Dedifferentiated amniotic fluid mesenchymal stem cell (primary cell): ENCODE measurements around the gene COL5A1.
"Not testable (repeated sequence)": the region's sequence is repeated elsewhere in the genome, so short reads cannot be mapped to it uniquely, and the experiment has no call there.

ENCODE experiments used
- DNase-seq: peaks from one replicate; pipeline ENCODE4 v3.0.0-alpha.2; 2016; ENCODE audit errors: extremely low spot score

COL5A1 gene

DNA sequence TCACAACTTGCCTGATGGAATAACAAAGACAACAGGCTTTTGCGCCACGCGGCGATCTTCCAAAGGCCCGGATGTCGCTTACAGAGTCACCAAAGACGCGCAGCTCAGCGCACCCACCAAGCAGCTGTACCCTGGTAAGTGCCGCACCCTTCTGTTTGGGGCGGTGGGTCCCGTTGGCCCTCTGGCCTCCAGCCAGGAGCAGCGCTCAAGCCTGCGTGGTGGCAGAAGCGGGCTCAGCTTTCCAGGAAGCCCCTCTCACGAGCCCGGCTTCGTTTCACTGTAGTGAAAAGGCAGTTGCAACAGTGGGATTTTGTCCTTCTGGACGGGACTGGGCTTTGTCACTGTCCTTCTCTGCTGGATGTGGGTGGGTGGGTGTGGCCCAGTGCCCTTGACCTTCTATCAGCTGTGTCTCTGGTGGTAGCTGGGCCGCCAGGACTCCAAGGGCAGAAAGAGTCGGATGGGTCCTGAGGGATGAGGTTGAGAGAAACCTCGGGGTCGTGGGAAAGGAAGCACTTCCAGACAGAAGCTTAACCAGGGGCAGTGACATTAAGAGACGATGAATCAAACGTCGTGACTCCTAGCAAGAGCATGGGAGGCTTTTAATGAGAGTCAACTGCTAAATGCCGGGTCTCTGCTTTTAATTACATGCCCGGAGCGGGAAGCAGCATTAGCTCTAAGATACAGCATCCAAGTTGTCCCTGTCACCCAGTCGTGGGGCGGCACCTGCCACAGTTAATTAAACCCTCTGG is 49.5 kb downstream of the COL5A1 start:
- no peak for DNase-seq

GRCh38 chr9:134691695-134692572 is 50.3 kb downstream of the COL5A1 start:
- DNase-seq: no peak

GRCh38 chr9:134692573-134692860 is 50.9 kb downstream of the COL5A1 start:
- DNase-seq: no peak

- DNase-seq: no peak
Observed at GRCh38 chr9:134693011-134693410, 51.4 kb downstream of the COL5A1 start.

DNA sequence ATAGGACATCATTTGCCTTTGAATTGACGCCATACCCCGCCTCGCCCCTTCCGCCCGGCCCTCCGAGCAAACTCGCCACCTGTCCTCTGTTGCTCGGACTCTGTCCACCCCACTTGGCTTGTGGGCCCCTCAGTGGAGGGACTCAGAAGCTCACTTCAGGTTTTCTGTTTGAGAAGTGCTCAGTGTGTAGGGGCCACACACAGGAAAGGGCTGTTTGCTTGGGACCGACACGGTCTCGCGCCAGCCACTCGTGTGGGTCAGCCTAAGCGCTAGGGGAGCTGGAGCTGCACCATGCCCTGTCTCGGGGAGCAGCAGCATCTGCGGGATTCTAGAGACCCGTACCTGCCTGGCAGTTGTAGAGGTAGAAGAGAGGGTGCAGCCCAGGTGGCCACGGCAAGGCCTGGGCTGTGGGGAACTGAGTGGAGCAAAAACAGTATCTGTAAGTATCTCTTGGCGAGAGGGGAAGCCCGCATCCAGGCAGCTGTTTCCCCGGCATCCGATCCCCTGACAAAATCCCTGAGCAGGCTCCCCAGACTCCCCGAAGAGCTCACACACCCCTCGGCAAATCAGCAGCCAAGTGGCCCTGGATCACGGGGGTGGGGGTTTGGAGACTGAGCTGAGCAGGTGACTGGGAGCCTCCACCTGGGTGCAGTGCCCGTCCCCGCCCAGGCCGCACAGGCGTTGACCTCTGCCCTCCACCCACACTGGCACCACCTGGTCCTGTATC is 52.2 kb downstream of the COL5A1 start:
- DNase-seq: no peak

GRCh38 chr9:134694368-134694665 is 52.7 kb downstream of the COL5A1 start:
- DNase-seq: no peak

DNA sequence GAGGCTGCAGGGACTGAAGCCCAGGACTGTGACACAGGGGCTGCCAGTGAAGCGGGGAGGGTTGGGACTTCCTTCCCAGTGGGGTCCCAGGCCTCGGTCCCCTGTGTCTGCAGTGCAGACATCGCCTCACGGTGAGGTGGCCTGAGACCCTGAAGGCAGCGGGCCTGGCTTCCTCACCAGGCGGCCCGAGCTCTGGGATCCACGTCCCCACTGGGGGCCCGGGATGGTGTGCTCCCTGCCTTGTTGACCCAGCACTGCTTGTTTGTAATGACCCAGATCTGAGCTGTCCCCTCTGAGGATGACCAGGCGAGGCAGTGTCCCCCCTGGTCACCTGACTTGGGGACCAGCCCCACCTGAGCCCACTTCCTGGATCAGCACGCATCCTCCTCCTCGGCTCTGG is 53.1 kb downstream of the COL5A1 start:
- DNase-seq: no peak

- DNase-seq: no peak
Observed at GRCh38 chr9:134695144-134695543, 53.5 kb downstream of the COL5A1 start.

- no peak for DNase-seq
Observed at GRCh38 chr9:134696433-134696832, 54.8 kb downstream of the COL5A1 start.

DNA sequence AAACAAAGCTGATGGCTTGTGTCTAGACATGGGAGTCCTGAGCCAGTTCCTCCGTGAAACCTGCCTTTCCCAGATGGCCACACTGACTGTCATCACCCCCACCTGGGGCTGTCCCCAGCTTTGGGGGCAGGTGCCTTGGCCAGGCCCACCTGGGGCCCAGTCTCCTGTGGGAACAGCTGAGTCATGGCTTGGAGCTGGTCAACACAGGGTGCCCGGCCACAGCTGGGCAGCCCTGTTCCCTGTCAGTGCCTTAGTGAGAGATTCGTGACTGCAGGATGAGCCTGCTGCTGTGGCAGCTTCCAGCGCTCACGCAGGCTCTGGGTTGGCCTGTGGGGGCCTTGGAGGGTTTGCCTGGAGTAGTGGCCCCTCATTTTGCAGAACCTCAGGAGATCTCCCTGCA is 56.5 kb downstream of the COL5A1 start:
- DNase-seq: no peak

DNA sequence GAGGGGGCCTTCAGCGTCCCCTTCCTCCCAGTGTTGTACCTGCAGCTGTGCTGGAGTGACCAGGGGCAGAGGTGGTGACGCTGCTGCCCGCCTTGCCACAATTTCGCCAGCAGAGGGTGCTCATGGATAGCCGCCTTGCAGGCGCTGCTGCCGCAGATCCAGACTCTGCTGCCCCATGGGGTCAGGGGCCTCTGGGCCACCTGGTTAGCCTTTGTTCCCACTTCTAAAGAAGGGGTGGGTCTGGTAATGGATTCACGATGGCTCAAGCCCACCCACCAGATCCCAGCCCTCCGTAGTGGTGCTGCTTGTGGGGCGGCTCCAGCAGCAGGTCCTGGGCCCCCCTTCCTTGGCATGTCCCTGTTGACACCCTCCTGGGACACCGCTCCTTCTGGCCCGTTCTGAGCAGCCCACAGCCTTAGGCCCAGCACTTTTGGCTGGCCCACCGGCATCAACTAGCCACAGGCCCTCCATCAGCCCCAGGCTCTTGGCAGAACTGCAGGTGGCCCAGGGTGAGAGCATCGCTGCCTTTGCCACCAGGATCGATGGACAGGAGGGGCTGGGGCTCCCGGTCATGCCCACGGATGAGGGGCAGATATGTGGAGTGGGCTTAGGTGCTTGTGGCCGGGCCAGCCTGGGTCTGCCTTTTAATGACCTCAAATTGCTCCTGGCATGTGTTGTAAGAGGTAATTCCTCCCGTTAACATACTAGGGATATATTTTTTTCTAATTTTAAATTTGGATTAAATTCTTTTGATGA is 57.2 kb downstream of the COL5A1 start:
- DNase-seq: no peak

GRCh38 chr9:134699343-134699740 is 57.7 kb downstream of the COL5A1 start:
- DNase-seq: no peak

DNA sequence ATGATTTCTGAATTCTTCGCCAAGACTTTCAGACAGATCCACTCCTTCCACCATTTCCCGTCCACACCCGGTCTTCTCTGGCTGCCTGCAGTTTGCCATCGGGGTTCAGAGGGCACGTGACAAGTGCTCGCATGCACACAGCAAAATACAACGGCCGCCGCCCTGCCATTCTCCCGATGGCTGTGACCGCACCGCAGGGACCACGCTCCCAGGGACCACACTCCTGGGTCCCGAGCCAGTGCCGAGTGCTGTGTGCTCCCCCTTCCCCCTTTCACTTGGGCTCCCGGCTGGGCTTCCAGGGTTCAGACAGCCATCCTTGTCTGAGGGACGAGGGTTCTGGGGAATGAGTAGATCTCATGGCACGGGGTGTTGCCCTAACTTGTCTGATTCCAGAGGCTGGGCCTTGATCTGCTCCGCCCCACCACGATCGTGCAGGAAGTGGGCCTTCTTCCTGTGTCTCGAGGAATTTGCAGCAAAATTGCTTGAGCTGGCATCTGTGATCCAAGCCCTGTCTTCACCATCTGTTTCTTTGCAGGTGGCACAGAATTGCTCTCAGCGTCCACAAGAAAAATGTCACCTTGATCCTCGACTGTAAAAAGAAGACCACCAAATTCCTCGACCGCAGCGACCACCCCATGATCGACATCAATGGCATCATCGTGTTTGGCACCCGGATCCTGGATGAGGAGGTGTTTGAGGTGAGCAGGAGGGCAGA is 59.2 kb downstream of the COL5A1 start:
- DNase-seq: no peak

DNA sequence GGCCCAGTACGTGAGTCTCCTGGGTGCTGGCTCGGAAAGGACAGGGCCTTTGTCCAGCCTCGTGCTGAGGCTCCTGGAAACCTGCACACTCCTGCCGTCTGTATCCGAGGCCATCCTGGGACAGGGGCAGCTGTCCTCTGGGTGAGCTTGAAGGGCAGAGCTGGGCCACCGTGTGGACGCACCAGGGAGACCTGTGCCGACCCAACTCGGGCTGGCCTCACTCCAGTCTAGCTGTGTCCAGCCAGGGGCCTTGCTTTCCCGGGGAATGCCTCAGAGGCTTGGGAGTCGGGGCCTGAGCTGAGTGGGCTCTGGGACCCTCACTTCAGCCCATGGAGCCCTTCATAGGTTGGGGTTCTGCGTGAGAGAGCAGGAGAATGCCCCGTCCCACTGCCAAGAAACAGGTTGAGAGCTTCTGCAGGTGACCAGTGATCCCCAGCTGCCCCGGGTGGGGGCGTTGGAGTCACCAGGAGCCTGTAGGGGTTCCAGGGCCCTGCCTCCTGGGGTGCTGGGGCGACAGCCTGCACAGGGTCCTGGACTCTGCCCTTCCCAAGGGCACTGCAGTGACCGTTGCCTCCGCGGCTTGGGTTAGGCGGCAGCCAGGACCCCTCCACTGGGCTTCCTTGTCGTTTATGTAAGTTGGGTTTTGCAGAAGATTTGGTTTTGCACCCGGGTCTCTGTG is 60.1 kb downstream of the COL5A1 start:
- DNase-seq: no peak

GRCh38 chr9:134702291-134702690 is 60.7 kb downstream of the COL5A1 start:
- DNase-seq: no peak

- not testable (repeated sequence) for DNase-seq
Observed at GRCh38 chr9:134703730-134704114, 62.1 kb downstream of the COL5A1 start.

DNA sequence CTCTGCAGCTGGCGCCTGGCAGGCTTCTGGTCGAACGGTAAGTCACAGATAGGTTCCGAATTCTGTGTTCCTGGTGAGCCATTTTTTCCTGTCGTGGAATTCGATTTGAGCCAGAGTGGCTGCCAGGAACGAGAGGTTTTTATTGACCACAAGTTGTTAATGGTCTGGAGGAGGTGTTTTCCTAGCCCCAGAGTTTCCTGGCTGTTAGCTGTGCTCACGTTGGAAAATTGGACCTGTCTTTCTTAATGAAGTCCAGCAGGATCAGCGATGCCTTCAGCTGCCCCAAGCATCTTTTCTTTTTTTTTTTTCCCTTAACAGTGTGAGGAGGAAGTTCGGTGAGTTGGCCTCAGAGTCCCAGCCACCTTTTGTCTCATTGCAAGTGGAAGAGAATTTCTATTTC is 62.9 kb downstream of the COL5A1 start:
- DNase-seq: no peak

DNA sequence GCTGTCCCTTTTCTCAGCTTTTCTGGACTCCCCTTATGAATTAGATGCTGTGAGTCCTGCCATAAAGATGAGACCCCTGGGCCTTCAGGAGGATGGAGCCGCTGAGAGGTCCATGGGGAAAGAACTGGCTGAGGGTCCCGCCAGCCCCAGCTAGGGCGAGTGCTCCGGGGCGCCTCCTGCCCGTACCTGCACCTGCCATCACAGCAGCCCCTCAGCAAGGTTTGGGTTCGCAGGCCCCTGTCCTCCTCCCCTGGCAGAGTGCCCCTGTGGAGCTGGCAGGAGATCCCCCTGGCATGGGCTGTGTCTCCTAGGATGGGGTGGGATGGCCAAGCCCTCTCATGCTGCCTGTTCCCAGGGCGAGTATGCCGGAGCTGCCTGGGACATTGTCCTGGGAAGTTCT is 64.2 kb downstream of the COL5A1 start:
- DNase-seq: no peak

DNA sequence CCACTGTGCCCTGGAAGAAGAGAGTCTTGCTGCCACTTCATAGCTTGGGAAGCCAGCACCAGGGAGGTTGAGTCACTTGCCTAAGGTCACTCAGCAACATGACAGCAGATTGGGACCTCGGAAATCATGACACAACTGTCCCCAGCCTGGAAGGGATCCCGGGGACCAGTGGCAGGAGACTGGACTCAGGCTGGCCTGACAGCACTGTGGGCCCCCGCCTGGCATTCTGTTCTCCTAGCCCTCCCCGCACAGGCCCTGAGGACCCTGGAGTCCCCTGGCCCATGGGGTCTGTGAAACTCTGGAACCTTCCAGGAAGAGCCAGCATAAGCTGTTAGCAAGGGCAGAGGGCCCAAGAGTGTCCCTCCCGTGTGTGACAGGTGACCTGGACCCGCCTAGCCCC is 64.9 kb downstream of the COL5A1 start:
- DNase-seq: no peak

- DNase-seq: peak; percentile 65
Observed at GRCh38 chr9:134707031-134707680, 65.6 kb downstream of the COL5A1 start.
